Measurements from ENCODE around the gene PGP.

DNA sequence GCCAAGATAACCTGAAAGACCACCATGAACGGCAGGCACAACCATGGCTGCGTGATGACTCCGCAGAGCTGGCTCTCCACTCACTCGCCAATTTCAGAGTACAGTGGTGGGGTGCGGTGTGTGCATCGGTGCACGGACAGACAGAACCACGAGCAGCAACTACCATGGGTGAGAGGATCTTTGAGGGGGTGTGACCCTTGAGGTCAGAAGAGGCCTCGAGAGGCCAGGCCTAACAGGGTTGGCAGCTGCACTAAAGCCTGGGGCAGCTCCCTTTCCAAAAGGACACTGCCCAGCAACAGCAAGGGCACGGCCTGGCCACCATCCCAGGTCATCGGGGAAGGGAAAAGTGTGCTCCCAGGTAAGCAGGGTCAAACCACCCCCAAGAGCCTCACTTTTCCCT lies 38.7 kb upstream of the PGP start:
- TF ChIP-seq POLR2AphosphoS5 (IDR thresholded peaks at IDR 0.05; ENCODE audit: borderline replicate concordance, low read depth, low read length) (no peak), EZH2 (IDR thresholded peaks at IDR 0.05) (no peak)

Data from SK-N-MC (cell line).